Fibroblast of gingiva (primary cell): ENCODE results near the gene PPP2R5C.
A peak's percentile ranks its signal among the peaks of the same experiment; 100 is the strongest.
"Not testable (repeated sequence)": the region's sequence is repeated elsewhere in the genome, so short reads cannot be mapped to it uniquely, and the experiment has no call there.

Experiments used
- DNase-seq: peaks from one replicate; pipeline ENCODE4 v3.0.0-alpha.2; 2011; ENCODE audit warnings: low read depth

The PPP2R5C gene

DNA sequence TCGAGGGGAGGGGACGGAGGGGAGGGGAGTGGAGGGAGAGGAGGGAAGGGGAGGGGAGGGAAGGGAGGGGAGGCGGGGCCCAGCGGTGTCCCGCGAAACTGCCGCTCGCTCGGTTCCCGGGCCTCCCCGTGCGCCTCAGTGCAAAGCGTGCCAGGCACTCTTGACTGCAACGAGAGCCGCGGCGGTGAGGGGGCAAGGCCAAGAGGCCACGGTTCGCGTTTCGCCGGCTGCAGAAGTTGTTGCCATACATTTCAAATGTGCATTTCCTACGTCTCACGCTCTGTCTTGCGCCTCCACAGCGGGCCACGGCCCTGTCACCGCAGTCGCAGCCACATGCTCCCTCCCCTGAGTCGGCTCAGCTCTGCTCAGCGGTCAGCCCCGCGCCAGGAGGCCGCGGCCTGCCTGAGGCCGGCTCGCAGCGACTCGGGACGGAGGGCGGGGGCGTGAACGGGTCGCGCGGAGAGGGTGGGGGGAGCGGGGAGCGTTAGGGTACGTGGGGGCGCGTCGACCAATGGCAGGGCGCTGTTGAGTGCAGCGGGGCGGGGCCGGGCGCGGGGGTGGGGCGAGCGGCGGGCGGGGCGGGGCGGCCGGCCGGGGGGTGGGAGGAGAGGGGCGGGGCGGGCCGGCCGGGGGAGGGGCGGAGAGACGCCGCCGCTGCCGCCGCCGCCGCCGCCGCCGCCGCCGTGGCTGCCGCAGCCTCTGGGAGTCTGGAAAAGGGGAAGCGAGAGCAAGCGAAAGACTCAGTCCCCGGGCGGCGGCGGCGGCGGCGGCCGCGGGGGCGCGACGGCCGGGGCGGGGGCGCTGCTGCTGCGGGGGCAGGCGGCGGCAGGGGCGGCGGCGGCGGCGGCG is at the start of gene PPP2R5C:
PPP2R5C (plus strand) TSS at position 678 of the 849 bp plus-strand sequence. CDS start 185 bp downstream, outside the sequence.
- DNase-seq, result peak; percentile 89

DNA sequence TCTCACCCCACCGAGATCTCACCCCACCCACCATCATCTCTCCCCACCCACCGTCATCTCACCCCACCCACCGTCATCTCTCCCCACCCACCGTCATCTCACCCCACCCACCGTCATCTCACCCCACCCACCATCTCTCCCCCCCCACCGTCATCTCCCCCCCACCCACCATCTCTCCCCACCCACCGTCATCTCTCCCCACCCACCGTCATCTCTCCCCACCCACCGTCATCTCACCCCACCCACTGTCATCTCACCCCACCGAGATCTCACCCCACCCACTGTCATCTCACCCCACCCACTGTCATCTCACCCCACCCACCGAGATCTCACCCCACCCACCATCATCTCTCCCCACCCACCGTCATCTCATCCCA is 49.7 kb upstream of the PPP2R5C start:
- DNase-seq, result not testable (repeated sequence)

DNA sequence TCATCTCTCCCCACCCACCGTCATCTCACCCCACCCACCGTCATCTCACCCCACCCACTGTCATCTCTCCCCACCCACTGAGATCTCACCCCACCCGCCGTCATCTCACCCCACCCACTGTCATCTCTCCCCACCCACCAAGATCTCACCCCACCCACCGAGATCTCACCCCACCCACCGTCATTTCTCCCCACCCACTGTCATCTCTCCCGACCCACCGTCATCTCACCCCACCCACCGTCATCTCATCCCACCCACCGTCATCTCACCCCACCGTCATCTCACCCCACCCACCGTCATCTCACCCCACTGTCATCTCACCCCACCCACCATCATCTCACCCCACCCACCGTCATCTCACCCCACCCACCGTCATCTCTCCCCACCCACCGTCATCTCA is 49.2 kb upstream of the PPP2R5C start:
- DNase-seq, result not testable (repeated sequence)

DNA sequence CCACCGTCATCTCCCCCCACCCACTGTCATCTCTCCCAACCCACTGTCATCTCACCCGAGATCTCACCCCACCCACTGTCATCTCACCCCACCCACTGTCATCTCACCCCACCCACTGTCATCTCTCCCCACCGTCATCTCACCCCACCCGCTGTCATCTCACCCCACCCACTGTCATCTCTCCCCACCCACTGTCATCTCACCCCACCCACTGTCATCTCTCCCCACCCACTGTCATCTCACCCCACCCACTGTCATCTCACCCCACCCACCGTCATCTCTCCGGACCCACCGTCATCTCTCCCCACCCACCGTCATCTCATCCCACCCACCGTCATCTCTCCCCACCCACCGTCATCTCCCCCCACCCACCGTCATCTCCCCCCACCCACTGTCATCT is 48.4 kb upstream of the PPP2R5C start:
- not testable (repeated sequence) for DNase-seq

DNA sequence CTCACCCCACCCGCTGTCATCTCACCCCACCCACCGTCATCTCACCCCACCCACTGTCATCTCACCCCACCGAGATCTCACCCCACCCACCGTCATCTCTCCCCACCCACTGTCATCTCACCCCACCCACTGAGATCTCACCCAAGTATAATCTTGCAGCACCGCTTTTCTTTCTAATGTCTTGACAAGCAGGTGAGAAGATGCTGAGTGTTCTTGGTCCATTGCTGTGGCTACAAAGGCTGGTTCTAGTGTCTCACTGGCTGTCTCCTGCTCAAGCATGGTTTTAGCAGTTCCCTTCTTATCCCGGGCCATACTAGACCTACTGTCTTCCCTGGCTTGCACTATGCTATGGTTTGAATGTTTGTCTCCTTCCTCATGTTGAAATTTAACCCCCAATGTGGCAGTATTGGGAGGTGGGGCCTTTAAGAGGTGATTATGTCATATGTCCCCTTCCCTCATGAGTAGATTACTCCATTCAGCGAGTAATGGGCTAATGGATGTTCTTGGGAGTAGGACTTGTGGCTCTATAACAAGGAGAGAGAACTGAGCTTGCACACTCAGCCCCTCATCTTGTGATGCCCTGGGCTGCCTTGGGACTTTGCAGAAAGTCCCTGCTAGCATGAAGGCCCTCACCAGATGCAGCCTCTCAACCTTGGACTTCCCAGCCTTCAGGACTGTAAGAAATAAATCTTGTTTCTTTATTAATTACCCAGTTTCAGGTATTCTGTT is 47.7 kb upstream of the PPP2R5C start:
- DNase-seq, result no peak

DNA sequence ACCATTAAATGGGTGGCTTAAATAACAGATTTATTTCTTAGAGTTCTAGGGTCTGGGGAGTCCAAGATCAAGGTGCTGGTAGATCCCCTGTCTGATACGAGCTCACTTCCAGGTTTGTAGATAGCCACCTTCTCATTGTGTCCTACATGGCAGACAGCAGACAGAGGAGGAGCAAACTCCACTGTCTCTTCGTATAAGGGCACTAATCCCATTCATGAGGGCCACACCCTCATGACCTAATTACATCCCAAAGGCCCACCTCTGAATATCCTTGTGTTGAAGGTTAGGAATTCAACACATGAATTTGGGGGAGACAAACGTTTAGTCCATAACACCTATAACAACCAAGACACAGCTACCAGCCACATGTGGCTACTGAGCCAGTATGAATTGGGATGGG is 47.1 kb upstream of the PPP2R5C start:
- no peak for DNase-seq

DNA sequence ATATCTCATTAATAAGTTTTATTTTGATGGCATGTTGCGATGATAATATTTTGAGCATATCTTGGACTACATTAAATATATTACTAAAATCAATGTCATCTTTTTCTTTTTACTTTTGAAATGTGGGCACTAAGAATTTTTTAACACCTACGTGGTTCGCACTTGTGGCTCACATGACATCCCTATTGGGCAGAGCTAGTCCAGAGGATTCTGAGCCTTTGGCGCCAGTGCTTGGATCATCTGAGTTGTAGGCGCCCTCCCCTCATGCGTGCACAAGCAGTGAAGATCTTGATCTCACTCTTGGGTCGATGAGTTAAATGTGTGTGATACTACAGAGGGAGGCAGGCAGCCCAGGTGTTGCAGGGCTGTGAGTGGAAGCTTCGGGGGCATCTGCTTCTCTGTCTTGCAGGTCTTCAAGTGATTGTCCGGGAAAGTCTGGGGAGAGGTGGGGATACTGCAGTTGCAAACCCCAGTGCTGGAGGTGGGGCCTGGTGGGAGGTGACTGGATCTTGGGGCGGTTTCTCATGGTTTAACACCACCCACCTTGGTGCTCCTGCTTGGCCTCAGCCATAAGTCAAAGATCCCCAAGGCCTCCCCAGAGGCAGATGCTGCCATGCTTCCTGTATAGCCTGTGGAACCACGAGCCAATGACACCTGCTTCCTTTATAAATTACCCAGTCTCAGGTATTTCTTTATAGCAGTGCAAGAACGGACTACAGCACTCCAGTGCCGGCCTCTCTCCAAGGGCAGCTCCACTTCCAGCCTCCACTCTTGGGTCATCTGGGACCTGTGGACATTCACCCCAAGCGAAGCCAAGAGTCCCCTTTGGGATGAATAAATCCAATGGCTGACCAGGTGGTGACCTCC is 46.1 kb upstream of the PPP2R5C start:
- no peak for DNase-seq

DNA sequence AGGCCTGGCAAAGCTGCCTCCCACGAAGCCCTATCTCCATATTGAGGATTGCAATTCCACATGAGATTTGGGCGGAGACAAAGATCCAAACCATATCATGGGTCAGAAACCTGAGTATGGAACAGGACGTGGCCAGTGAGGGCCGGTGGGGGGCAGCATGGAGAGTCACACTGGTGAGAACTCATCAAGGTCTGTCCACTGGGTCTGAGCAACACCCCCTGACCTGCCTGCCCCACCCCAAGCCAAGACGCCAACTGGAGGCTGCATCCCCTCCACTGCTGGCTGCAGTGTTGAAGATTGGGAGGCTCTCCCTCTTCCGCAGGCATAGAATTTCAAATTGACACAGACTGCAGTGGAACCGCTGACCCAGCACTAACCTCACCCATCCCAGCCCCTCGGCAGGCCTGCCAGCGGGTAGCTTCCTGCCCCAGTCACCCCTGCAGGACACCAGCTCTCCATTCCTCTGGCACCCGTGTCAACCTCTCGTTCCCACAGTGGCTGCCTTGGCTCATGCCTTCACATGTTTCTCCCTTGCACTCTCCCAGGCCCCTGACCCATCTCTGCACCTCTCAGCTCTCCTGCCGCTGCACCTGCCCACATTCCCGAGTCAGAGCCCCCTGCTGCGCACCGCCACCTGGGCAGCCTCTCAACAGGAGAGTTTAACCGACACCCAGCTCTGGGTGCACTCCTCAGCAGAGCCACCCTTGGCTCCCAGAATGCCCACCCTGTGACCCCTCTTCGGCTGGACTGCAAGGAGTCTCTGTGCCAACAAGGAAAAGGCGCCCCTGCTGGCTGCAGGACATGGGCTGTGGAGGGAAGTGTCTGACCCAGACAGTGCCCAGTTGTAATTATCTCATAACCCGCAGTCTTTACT is 45.2 kb upstream of the PPP2R5C start:
- no peak for DNase-seq

DNA sequence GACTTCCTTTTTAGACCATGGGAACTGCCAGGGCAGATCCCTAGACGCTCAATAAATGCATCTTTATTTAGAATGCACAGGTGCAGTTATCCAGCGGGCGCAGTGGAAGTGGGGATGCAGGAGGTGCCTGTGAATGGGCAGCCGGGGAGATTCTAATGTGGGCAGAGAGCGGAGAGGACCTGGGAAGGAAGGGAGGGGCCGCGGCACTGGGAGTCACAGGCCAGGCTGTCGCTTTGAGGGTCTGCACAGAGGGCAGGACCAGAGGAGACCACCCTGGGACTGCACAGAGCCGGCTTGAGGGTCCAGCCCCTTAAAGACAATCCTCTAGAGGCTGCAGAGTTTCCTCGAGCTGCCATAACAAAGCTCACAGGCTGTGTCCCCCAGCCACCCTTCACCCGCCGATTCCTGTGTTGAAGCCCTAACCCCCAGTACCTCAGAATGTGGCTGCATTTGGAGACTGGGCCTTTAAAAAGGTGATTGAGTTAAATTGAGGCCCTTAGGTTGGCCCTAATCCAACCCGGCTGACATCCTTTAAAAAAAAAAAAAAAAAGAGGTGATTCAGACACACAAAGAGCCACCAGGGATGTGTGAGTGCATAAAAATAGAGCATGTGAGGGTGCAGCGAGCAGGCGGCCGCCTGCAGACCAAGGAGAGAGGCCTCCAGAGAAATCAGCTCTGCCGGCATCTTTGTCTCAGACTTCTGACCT is 44.4 kb upstream of the PPP2R5C start:
- DNase-seq, result no peak

DNA sequence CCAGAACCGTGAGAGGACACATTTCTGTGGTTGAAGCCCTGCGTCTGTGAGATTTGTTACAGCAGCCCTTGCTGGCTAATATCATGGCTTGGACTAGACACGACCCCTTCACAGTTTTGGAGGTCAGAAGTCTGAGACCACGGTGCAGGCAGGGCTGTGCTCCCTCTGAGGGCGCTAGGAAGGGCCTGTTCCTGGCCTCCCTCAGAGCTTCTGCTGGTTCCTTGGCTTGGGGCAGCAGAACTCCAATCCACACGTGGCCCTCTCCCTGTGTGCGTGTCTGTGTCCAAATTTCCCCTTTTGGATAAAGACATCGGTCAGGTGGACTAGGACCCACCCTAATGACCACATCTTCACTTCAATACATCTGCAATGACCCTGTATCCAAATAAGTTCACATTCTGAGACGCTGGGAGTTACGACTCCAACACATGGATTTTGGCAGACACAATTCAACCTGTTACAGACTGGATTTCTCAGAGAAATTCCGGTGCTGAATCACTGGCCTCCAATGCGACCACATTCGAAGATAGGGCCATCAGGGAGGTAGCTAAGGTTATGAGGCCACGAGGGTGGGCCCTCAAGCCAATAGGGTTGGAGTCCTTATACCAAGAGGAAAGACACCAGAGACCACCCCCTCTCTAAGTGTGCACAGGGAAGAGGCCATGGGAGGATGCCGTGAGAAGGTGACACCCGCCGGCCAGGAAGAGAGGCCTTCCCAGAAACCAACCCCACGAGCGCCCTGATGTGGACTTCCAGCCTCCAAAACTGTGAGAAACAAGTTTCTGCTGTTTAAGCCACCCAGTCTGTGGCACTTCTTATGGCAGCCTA is 43.6 kb upstream of the PPP2R5C start:
- no peak for DNase-seq

DNA sequence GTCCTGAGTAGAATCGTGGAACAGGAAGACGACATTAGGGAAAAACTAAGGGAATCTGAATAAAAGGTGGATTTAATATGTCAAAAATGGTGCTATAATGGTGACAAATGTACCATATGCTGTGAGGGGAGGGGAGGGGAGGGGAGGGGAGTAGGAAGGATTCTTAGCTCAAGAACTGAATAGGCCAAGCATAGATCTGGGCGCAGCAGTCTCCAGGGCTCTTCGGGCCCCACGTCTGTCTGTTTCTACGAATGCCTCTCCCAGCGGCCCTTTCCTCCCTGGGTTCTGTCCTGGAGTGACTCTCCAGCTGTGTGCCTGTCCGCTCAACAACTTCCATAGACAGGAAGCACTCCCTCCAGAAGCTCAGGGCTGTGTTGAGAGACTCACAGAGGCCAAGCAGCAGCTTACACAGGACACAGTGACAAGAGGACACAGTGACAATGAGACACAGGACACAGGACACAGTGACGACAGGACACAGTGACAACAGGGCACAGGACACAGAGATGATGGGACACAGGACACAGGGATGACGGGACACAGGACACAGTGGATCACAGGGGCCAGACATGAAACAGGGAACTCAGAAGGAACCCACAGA is 42.4 kb upstream of the PPP2R5C start:
- DNase-seq, result no peak

DNA sequence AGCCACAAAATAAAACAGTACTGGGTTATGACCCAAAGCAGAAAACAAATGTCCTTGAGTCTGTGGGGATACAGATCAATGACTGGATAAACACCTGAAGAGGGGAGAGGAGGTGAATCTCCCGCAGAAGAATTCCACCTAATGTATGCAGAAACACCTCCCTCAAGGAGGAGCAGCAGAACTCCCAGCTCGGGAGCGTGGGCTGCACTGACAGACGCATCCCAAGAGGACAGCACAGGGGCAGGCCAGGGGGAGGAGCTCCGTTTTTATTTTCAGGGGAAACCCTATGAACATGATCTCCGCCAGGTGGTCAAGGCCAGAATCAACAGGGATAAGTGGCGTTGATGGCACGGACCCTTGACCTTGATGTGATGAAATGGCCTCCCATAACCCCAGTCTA is 41.8 kb upstream of the PPP2R5C start:
- no peak for DNase-seq

DNA sequence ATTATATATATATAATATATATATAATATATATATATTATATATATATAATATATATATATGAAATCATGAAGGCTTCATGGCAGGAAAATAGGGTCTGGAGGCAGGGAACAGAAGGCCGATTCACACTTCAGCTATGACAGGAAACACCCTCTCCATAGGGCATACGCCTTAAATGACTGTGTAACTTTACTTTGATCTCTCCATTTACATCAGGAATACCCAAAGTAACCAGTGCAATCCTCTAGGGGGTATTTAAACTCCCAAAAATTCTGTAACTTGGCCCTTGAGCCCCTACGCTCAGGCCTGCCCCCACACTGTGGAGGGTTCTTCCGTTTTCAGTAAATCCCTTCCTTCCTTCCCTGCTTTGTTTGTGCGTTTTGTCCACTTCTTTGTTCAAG is 40.4 kb upstream of the PPP2R5C start:
- no peak for DNase-seq

DNA sequence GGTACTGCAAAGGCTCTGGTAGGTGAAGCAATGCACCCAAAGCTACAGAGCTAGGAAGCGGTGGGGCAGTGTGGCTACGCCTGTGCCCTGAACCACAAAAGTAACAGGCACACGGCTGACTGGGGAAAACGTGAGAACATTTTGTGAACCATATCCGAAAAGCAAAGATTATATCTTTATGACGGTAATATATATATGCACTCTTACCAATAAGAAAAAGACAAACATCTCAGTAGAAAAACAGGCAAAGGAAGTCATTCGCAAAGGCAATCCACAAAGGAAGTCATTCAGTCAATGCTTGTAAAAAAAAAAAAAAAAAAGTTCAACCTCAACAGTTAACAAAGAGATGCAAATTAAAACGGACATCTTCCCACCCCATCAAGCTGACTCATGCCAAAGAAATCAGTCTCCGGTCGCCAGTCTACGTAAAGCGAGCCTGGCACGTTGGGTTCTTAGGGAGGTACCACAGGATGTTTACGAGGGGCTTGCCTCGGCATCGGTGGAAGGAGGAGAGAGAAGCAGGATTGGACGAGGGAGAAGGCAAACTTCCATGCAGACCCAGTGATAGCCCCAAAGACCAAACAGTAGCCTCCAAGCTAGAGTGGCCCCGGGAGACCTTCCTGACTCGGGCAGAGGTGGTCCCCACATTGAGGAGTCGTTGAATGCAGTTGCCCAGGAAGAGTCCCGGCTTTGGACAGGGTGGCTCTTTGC is 39.4 kb upstream of the PPP2R5C start:
- DNase-seq, result peak; percentile 86

DNA sequence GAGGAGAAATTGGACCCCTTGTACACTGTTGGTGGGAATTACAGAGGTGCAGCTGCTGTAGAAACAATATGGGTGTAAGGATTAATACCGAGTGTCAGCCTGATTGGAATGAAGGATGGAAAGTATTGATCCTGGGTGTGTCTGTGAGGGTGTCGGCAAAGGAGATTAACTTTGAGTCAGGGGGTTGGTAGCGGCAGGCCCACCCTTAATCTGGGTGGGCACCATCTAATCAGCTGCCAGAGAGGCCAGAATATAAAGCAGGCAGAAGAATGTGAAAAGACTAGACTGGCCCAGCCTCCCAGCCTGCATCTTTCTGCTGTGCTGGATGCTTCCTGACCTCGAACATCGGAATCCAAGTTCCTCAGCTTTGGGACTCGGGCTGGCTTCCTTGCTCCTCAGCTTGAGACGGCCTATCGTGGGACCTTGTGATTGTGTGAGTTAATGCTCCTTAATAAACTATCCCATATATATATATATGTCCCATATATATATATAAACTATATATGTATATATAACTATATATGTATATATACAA is 38.4 kb upstream of the PPP2R5C start:
- no peak for DNase-seq

DNA sequence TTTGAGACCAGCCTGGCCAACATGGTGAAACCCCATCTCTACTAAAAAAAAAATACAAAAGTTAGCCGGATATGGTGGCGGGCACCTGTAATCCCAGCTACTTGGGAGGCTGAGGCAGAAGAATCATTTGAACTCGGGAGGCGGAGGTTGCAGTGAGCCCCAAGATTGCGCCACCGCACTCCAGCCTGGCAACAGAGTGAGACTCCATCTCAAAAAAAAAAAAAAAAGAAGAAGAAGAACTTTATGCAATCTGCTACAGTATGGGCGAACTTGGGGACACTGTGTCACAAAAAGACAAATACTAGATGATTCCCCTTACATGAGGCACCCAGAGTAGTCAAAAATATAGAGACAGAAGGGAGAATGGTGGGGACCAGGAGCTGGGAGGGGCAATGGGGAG is 35.9 kb upstream of the PPP2R5C start:
- not testable (repeated sequence) for DNase-seq

DNA sequence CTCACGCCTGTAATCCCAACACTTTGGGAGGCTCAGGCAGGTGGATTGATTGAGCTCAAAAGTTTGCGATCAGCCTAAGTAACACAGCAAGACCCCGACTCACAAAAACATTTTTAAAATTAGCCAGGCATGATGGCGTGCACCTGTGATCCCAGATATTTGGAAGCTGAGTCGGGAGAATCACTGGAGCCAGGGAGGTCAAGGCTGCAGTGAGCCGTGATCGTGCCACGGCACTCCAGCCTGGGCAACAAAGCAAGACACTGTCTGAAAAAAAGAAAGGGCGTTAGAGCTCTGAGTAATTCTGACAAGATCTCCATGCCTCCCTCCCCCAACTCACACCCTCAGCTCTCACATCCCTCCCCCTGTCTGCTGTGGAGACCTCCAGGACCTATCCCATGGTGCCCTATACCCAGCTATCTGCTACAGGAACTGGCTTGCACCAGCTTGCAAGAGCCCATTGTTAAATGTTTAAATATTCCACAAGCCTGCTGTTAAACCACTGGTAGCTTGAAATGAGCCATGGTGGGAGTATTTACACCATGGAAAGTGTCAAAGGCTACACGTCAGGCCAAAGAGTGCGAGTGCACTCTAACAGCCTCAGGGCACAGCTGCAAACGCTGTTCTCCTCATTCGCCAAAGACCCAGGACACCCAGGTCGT is 35.1 kb upstream of the PPP2R5C start:
- no peak for DNase-seq

DNA sequence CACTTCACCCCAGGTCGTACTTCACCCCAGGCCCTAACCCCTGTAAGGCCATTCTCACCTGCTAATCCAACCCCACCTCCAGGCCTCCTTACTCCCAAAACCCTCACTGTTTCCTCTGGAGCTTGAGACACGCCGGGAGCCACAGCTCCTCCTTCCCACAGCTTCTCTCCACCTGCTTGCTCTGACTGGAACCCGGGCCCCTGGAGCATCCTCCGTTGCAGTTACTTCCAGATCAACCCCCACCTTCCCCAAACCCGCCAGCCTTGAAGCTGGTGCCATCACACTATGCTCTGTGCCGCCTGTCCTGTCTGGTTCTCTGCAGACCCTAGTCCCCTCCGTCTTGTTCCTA is 34.6 kb upstream of the PPP2R5C start:
- DNase-seq, result no peak
